Raji (cell line): ENCODE measurements around the gene MIAT.

Experiments
- POLR2A ChIP-seq: IDR thresholded peaks from 2 replicates; pipeline ENCODE4 v1.6.1; 2011; ENCODE audit warnings: low read depth, low read length, control low read depth; ENCODE audit not compliant: insufficient read depth

The MIAT gene

GRCh38 chr22:26690654-26691376 lies 33.4 kb downstream of the MIAT start:
- TF ChIP-seq POLR2A: no peak

- no peak for TF ChIP-seq POLR2A
These were observed 34.0 kb downstream of the MIAT start for GRCh38 chr22:26691377-26691716.

- TF ChIP-seq POLR2A: no peak
These were observed 34.8 kb downstream of the MIAT start for GRCh38 chr22:26692215-26692614.

GRCh38 chr22:26697151-26697550 lies 39.8 kb downstream of the MIAT start:
- no peak for TF ChIP-seq POLR2A

GRCh38 chr22:26700462-26700861 lies 43.1 kb downstream of the MIAT start:
- TF ChIP-seq POLR2A: no peak

- no peak for TF ChIP-seq POLR2A
These were observed 43.5 kb downstream of the MIAT start for GRCh38 chr22:26700886-26701285.

- no peak for TF ChIP-seq POLR2A
These were observed 43.9 kb downstream of the MIAT start for GRCh38 chr22:26701323-26701722.

- no peak for TF ChIP-seq POLR2A
These were observed 45.8 kb downstream of the MIAT start for GRCh38 chr22:26702906-26703830.

- no peak for TF ChIP-seq POLR2A
These were observed 49.7 kb downstream of the MIAT start for GRCh38 chr22:26707090-26707489.

GRCh38 chr22:26707581-26707980 lies 50.2 kb downstream of the MIAT start:
- TF ChIP-seq POLR2A: no peak

- no peak for TF ChIP-seq POLR2A
These were observed 51.0 kb downstream of the MIAT start for GRCh38 chr22:26708256-26709009.

GRCh38 chr22:26709617-26710390 lies 52.4 kb downstream of the MIAT start:
- no peak for TF ChIP-seq POLR2A

- TF ChIP-seq POLR2A: no peak
These were observed 54.0 kb downstream of the MIAT start for GRCh38 chr22:26711205-26711963.

GRCh38 chr22:26712158-26712557 lies 54.8 kb downstream of the MIAT start:
- TF ChIP-seq POLR2A: no peak
